ENCODE measurements around the gene KLHDC4. TPM values are rescaled to one million over a fixed set of nuclear protein-coding genes. Genes with fewer than 3 reads are reported as not detected.
"Not testable (repeated sequence)": the region's sequence is repeated elsewhere in the genome, so short reads cannot be mapped to it uniquely, and the experiment has no call there.

The KLHDC4 gene
- polyA plus RNA-seq, result 10 to 100 TPM; 52.0 to 70.0 (median 61.0) TPM

- peak within 1 kb of the TSS; percentile 98 to 100 (median 100) for H3K27ac Mint-ChIP-seq
- H3K4me3 Mint-ChIP-seq, result peak within 1 kb of the TSS; percentile 99 to 100 (median 100)
- peak; percentile 87 to 90 (median 90) for DNase-seq
- H3K9me3 Mint-ChIP-seq, result no peaks in the 10 kb centered on the region
- peaks cover 36 to 41% (median 39%) of the 10 kb centered on the region in 3 donors for H3K27me3 Mint-ChIP-seq (ENCODE audit: low read depth in 3 of 3)
- H3K36me3 Mint-ChIP-seq, result peaks cover 8 to 30% (median 18%) of the 10 kb centered on the region in 3 donors
- H3K4me1 Mint-ChIP-seq, result peaks cover 61 to 62% of the 10 kb centered on the region in 2 donors
These were observed at the start of gene KLHDC4 for GRCh38 chr16:87765776-87766484. Gene KLHDC4, minus strand, starts transcription at chr16:87765986. Its CDS starts 96 bp downstream, at chr16:87765890.

- no peaks in the 10 kb centered on the region for H3K36me3 Mint-ChIP-seq
- H3K27me3 Mint-ChIP-seq (ENCODE audit: low read depth in 3 of 3), result peaks cover 1 to 9% (median 3%) of the 10 kb centered on the region in 3 donors
- DNase-seq, result no peak
- no peak overlapping the region for H3K4me3 Mint-ChIP-seq
- peaks cover 2 to 11% (median 5%) of the 10 kb centered on the region in 6 donors for H3K9me3 Mint-ChIP-seq
- no peak overlapping the region for H3K27ac Mint-ChIP-seq
- H3K4me1 Mint-ChIP-seq, result no peaks in the 10 kb centered on the region
These were observed 49.8 kb upstream of the KLHDC4 start for GRCh38 chr16:87815567-87815966.

- Mint-ChIP-seq H3K4me1 (no peaks in the 10 kb centered on the region), H3K36me3 (no peaks in the 10 kb centered on the region), H3K27ac (no peak overlapping the region), H3K27me3 (ENCODE audit: low read depth in 3 of 3) (peaks cover 0 to 17% (median 9%) of the 10 kb centered on the region in 3 donors), H3K9me3 (peaks cover 0 to 8% (median 1%) of the 10 kb centered on the region in 6 donors), H3K4me3 (no peak overlapping the region)
- DNase-seq, result no peak
These were observed 46.4 kb upstream of the KLHDC4 start for GRCh38 chr16:87812200-87812656.

GRCh38 chr16:87811454-87811853 lies 45.7 kb upstream of the KLHDC4 start:
- H3K36me3 Mint-ChIP-seq, H3K4me1 Mint-ChIP-seq, H3K4me3 Mint-ChIP-seq, DNase-seq, H3K9me3 Mint-ChIP-seq: not testable (repeated sequence)
- peak overlapping the region in 1 of 6 donors; percentile 9 for H3K27ac Mint-ChIP-seq
- peaks cover 0 to 18% (median 8%) of the 10 kb centered on the region in 3 donors for H3K27me3 Mint-ChIP-seq (ENCODE audit: low read depth in 3 of 3)

- H3K27ac Mint-ChIP-seq, result no peak overlapping the region
- peaks cover 0 to 2% of the 10 kb centered on the region in 2 donors for H3K4me1 Mint-ChIP-seq
- H3K4me3 Mint-ChIP-seq, result no peak overlapping the region
- H3K27me3 Mint-ChIP-seq (ENCODE audit: low read depth in 3 of 3), result peaks cover 0 to 24% (median 8%) of the 10 kb centered on the region in 3 donors
- no peak for DNase-seq
- no peaks in the 10 kb centered on the region for H3K36me3 Mint-ChIP-seq
- no peaks in the 10 kb centered on the region for H3K9me3 Mint-ChIP-seq
These were observed 43.5 kb upstream of the KLHDC4 start for GRCh38 chr16:87809150-87809902.

- Mint-ChIP-seq H3K9me3 (no peaks in the 10 kb centered on the region), H3K4me3 (no peak overlapping the region), H3K36me3 (no peaks in the 10 kb centered on the region), H3K4me1 (peaks cover 0 to 2% of the 10 kb centered on the region in 2 donors), H3K27ac (no peak overlapping the region), H3K27me3 (ENCODE audit: low read depth in 3 of 3) (peaks cover 0 to 24% (median 8%) of the 10 kb centered on the region in 3 donors)
- no peak for DNase-seq
These were observed 42.3 kb upstream of the KLHDC4 start for GRCh38 chr16:87808108-87808507.

GRCh38 chr16:87806641-87807546 lies 41.1 kb upstream of the KLHDC4 start:
- H3K27ac Mint-ChIP-seq, result peak overlapping the region in 1 of 6 donors; percentile 20
- H3K4me1 Mint-ChIP-seq, result peaks cover 0 to 2% of the 10 kb centered on the region in 2 donors
- H3K9me3 Mint-ChIP-seq, result no peaks in the 10 kb centered on the region
- no peak for DNase-seq
- no peaks in the 10 kb centered on the region for H3K36me3 Mint-ChIP-seq
- peaks cover 2 to 23% (median 8%) of the 10 kb centered on the region in 3 donors for H3K27me3 Mint-ChIP-seq (ENCODE audit: low read depth in 3 of 3)
- H3K4me3 Mint-ChIP-seq, result peak overlapping the region in 1 of 5 donors; percentile 23

- Mint-ChIP-seq H3K4me3 (no peak overlapping the region), H3K4me1 (peaks cover 0 to 2% of the 10 kb centered on the region in 2 donors), H3K36me3 (no peaks in the 10 kb centered on the region), H3K27ac (no peak overlapping the region), H3K9me3 (no peaks in the 10 kb centered on the region), H3K27me3 (ENCODE audit: low read depth in 3 of 3) (peaks cover 2 to 18% (median 8%) of the 10 kb centered on the region in 3 donors)
- no peak for DNase-seq
These were observed 40.5 kb upstream of the KLHDC4 start for GRCh38 chr16:87806261-87806640.

GRCh38 chr16:87803385-87803784 lies 37.6 kb upstream of the KLHDC4 start:
- Mint-ChIP-seq H3K9me3 (peaks cover 0 to 2% (median 0%) of the 10 kb centered on the region in 6 donors), H3K27ac (no peak overlapping the region), H3K36me3 (peaks cover 0 to 3% (median 0%) of the 10 kb centered on the region in 3 donors), H3K4me1 (peaks cover 0 to 2% of the 10 kb centered on the region in 2 donors), H3K4me3 (no peak overlapping the region), H3K27me3 (ENCODE audit: low read depth in 3 of 3) (peaks cover 2 to 8% (median 3%) of the 10 kb centered on the region in 3 donors)
- DNase-seq, result no peak

GRCh38 chr16:87802670-87803069 lies 36.9 kb upstream of the KLHDC4 start:
- Mint-ChIP-seq H3K4me1 (peaks cover 0 to 2% of the 10 kb centered on the region in 2 donors), H3K36me3 (peaks cover 0 to 3% (median 0%) of the 10 kb centered on the region in 3 donors)

GRCh38 chr16:87801679-87802259 lies 36.0 kb upstream of the KLHDC4 start:
- no peak overlapping the region for H3K27ac Mint-ChIP-seq
- H3K4me3 Mint-ChIP-seq, result no peak overlapping the region
- peaks cover 0 to 2% (median 0%) of the 10 kb centered on the region in 6 donors for H3K9me3 Mint-ChIP-seq
- no peak for DNase-seq
- H3K36me3 Mint-ChIP-seq, result peaks cover 0 to 3% (median 0%) of the 10 kb centered on the region in 3 donors
- peaks cover 2 to 10% (median 2%) of the 10 kb centered on the region in 3 donors for H3K27me3 Mint-ChIP-seq (ENCODE audit: low read depth in 3 of 3)
- peaks cover 0 to 2% of the 10 kb centered on the region in 2 donors for H3K4me1 Mint-ChIP-seq

More at GRCh38 chr16:87802670-87803069, 36.9 kb upstream of the KLHDC4 start:
- H3K27me3 Mint-ChIP-seq (ENCODE audit: low read depth in 3 of 3), result peaks cover 2 to 10% (median 2%) of the 10 kb centered on the region in 3 donors
- H3K4me3 Mint-ChIP-seq, result no peak overlapping the region
- peaks cover 0 to 2% (median 0%) of the 10 kb centered on the region in 6 donors for H3K9me3 Mint-ChIP-seq
- H3K27ac Mint-ChIP-seq, result no peak overlapping the region
- no peak for DNase-seq

- no peak for DNase-seq
- Mint-ChIP-seq H3K9me3 (peaks cover 0 to 2% (median 0%) of the 10 kb centered on the region in 6 donors), H3K4me1 (no peaks in the 10 kb centered on the region), H3K4me3 (no peak overlapping the region), H3K27me3 (ENCODE audit: low read depth in 3 of 3) (peaks cover 0 to 4% (median 2%) of the 10 kb centered on the region in 3 donors), H3K36me3 (peaks cover 0 to 3% (median 0%) of the 10 kb centered on the region in 3 donors), H3K27ac (no peak overlapping the region)
These were observed 34.7 kb upstream of the KLHDC4 start for GRCh38 chr16:87800497-87800896.

- H3K9me3 Mint-ChIP-seq, result peaks cover 0 to 2% (median 0%) of the 10 kb centered on the region in 6 donors
- no peak for DNase-seq
- H3K27me3 Mint-ChIP-seq (ENCODE audit: low read depth in 3 of 3), result peaks cover 0 to 6% (median 2%) of the 10 kb centered on the region in 3 donors
- no peaks in the 10 kb centered on the region for H3K4me1 Mint-ChIP-seq
- H3K36me3 Mint-ChIP-seq, result peaks cover 0 to 3% (median 0%) of the 10 kb centered on the region in 3 donors
- no peak overlapping the region for H3K4me3 Mint-ChIP-seq
- H3K27ac Mint-ChIP-seq, result no peak overlapping the region
These were observed 29.6 kb upstream of the KLHDC4 start for GRCh38 chr16:87795336-87795735.
